GM23338 (cell line): ENCODE data around the gene PMP22.

ENCODE experiments used
- CREB1 ChIP-seq: fragments of 250-450 bp; sonication (Bioruptor Pico); IDR thresholded peaks from 2 replicates; pipeline ENCODE4 v1.5.0; 2020; ENCODE audit warnings: low read depth, mild to moderate bottlenecking, moderate library complexity
- EZH2 ChIP-seq: fragments of 200-600 bp; sonication (generic); IDR thresholded peaks from one replicate; pipeline ENCODE4 v1.8.0; 2017; ENCODE audit warnings: antibody characterized with exemption, mild to moderate bottlenecking, low read depth; ENCODE audit not compliant: unreplicated experiment
- EZH2phosphoT487 ChIP-seq: fragments of 200-600 bp; sonication (generic); IDR thresholded peaks from one replicate; pipeline ENCODE4 v1.8.1; 2018; ENCODE audit warnings: antibody characterized with exemption; ENCODE audit not compliant: unreplicated experiment
- JUNB ChIP-seq: IDR thresholded peaks from one replicate; pipeline ENCODE4 v1.6.1; 2016; ENCODE audit warnings: antibody characterized with exemption; ENCODE audit not compliant: unreplicated experiment
- POLR2AphosphoS5 ChIP-seq: IDR thresholded peaks from 2 replicates; pipeline ENCODE4 v1.6.1; 2016; ENCODE audit warnings: antibody characterized with exemption, low read depth
- ZNF114 ChIP-seq: fragments of 250-450 bp; sonication (Bioruptor Pico); IDR thresholded peaks from 2 replicates; pipeline ENCODE4 v1.5.0; 2020; ENCODE audit warnings: mild to moderate bottlenecking, moderate library complexity
- ZNF462 ChIP-seq: fragments of 250-450 bp; sonication (Bioruptor Pico); IDR thresholded peaks from 2 replicates; pipeline ENCODE4 v1.5.0; 2020; ENCODE audit warnings: mild to moderate bottlenecking, moderate library complexity
- TF ChIP-seq, protein P1 (sequence below): IDR thresholded peaks from one replicate; pipeline ENCODE4 v1.6.1; 2018; ENCODE audit warnings: antibody characterized with exemption; ENCODE audit not compliant: unreplicated experiment
- TF ChIP-seq, protein P2 (sequence below), 2 experiments: fragments of 200-600 bp in 1 of 2; sonication (generic) in 1 of 2; conservative IDR thresholded peaks; 2 replicates each; pipeline versions ENCODE4 v1.5.1 to v1.6.1; 2016 to 2017; ENCODE audit warnings: antibody characterized with exemption in 2 of 2, low read depth in 2 of 2, mild to moderate bottlenecking in 2 of 2, moderate library complexity in 1 of 2

GRCh38 chr17:15210247-15210646 is 54.9 kb downstream of the PMP22 start:
- TF ChIP-seq, protein P1, sequence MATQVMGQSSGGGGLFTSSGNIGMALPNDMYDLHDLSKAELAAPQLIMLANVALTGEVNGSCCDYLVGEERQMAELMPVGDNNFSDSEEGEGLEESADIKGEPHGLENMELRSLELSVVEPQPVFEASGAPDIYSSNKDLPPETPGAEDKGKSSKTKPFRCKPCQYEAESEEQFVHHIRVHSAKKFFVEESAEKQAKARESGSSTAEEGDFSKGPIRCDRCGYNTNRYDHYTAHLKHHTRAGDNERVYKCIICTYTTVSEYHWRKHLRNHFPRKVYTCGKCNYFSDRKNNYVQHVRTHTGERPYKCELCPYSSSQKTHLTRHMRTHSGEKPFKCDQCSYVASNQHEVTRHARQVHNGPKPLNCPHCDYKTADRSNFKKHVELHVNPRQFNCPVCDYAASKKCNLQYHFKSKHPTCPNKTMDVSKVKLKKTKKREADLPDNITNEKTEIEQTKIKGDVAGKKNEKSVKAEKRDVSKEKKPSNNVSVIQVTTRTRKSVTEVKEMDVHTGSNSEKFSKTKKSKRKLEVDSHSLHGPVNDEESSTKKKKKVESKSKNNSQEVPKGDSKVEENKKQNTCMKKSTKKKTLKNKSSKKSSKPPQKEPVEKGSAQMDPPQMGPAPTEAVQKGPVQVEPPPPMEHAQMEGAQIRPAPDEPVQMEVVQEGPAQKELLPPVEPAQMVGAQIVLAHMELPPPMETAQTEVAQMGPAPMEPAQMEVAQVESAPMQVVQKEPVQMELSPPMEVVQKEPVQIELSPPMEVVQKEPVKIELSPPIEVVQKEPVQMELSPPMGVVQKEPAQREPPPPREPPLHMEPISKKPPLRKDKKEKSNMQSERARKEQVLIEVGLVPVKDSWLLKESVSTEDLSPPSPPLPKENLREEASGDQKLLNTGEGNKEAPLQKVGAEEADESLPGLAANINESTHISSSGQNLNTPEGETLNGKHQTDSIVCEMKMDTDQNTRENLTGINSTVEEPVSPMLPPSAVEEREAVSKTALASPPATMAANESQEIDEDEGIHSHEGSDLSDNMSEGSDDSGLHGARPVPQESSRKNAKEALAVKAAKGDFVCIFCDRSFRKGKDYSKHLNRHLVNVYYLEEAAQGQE = no peak
- TF ChIP-seq, protein P2, sequence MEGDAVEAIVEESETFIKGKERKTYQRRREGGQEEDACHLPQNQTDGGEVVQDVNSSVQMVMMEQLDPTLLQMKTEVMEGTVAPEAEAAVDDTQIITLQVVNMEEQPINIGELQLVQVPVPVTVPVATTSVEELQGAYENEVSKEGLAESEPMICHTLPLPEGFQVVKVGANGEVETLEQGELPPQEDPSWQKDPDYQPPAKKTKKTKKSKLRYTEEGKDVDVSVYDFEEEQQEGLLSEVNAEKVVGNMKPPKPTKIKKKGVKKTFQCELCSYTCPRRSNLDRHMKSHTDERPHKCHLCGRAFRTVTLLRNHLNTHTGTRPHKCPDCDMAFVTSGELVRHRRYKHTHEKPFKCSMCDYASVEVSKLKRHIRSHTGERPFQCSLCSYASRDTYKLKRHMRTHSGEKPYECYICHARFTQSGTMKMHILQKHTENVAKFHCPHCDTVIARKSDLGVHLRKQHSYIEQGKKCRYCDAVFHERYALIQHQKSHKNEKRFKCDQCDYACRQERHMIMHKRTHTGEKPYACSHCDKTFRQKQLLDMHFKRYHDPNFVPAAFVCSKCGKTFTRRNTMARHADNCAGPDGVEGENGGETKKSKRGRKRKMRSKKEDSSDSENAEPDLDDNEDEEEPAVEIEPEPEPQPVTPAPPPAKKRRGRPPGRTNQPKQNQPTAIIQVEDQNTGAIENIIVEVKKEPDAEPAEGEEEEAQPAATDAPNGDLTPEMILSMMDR (conservative IDR thresholded peaks at IDR 0.05; ENCODE audit: low read depth in 2 of 2) = no peak
- TF ChIP-seq EZH2 = no peak
- TF ChIP-seq POLR2AphosphoS5 = no peak
- TF ChIP-seq EZH2phosphoT487 = no peak
- TF ChIP-seq ZNF114 (CRISPR knock-in tag) = no peak
- no peak for TF ChIP-seq JUNB
- TF ChIP-seq CREB1 (CRISPR knock-in tag) = no peak
- no peak for TF ChIP-seq ZNF462 (CRISPR knock-in tag)
